Measurements from ENCODE around the gene FGF10.

DNA sequence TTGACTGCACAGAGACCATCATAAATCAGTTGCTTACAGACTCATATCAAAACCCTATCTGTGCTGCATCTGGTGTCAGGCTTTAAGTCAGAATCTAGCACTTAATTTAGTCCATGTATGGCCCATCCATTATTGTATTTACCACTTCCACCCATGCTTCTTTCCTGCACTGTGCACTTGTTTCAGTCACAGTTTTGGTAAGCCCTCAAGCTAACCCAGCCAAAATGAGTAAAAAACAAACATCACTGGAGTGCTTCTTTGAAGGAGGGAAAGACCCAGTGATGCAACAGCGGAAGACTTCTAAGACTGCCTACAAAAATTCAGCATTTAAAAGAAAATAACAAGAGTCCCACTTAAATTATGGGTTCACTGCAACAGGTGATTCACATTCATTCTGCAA lies 69.0 kb downstream of the FGF10 start:
- TF ChIP-seq, protein P1, sequence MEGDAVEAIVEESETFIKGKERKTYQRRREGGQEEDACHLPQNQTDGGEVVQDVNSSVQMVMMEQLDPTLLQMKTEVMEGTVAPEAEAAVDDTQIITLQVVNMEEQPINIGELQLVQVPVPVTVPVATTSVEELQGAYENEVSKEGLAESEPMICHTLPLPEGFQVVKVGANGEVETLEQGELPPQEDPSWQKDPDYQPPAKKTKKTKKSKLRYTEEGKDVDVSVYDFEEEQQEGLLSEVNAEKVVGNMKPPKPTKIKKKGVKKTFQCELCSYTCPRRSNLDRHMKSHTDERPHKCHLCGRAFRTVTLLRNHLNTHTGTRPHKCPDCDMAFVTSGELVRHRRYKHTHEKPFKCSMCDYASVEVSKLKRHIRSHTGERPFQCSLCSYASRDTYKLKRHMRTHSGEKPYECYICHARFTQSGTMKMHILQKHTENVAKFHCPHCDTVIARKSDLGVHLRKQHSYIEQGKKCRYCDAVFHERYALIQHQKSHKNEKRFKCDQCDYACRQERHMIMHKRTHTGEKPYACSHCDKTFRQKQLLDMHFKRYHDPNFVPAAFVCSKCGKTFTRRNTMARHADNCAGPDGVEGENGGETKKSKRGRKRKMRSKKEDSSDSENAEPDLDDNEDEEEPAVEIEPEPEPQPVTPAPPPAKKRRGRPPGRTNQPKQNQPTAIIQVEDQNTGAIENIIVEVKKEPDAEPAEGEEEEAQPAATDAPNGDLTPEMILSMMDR (IDR thresholded peaks at IDR 0.05) = no peak
- no peak for TF ChIP-seq ZFX (IDR thresholded peaks at IDR 0.05; ENCODE audit: borderline replicate concordance)
